ENCODE data around the gene CDH16.

GRCh38 chr16:66911112-66911511 is 7.6 kb downstream of the CDH16 start:
- TF ChIP-seq EZH2phosphoT487 (IDR thresholded peaks at IDR 0.05; ENCODE audit: borderline replicate concordance), result no peak
- TF ChIP-seq, protein P1, sequence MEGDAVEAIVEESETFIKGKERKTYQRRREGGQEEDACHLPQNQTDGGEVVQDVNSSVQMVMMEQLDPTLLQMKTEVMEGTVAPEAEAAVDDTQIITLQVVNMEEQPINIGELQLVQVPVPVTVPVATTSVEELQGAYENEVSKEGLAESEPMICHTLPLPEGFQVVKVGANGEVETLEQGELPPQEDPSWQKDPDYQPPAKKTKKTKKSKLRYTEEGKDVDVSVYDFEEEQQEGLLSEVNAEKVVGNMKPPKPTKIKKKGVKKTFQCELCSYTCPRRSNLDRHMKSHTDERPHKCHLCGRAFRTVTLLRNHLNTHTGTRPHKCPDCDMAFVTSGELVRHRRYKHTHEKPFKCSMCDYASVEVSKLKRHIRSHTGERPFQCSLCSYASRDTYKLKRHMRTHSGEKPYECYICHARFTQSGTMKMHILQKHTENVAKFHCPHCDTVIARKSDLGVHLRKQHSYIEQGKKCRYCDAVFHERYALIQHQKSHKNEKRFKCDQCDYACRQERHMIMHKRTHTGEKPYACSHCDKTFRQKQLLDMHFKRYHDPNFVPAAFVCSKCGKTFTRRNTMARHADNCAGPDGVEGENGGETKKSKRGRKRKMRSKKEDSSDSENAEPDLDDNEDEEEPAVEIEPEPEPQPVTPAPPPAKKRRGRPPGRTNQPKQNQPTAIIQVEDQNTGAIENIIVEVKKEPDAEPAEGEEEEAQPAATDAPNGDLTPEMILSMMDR (conservative IDR thresholded peaks at IDR 0.05; ENCODE audit: low read length), result no peak

Data from Loucy (cell line).